ENCODE data around the gene ZHX3. TPM values are rescaled to one million over a fixed set of nuclear protein-coding genes. Genes with fewer than 3 reads are reported as not detected.

The ZHX3 gene
- total and polyA plus RNA-seq, 2 of the 13 experiments (the other 11 are each of a cell fraction or from before 2014, with no cell fraction given): 8.4 to 11.7 TPM

DNA sequence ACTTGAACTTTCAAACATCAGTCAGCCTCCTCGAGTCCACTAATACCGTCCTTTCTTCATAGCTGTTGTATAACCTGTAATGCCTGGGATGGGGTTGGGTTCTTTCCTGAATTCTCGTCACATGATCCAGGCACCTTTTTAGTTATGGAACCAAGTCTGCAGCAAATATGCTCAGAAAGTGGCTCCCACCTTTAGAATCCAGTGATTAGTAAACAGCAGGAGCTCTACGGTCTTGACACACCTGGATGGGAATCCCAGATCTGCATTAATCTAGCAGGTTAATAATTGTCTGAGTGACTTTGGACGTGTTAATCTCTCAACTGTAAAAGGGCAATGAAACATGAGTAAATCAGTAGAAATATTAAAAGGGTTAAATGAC lies 729 bp upstream of the ZHX3 start (continued):
- TF ChIP-seq ZNF564 (CRISPR knock-in tag; IDR thresholded peaks at IDR 0.05) (peak; percentile 42; the same call in 1 of the 2 replicates), ZNF724P (CRISPR knock-in tag; IDR thresholded peaks at IDR 0.05; ENCODE audit: borderline replicate concordance) (no peak), SYNCRIP (IDR thresholded peaks at IDR 0.05; ENCODE audit: insufficient read depth, low read depth, low read length) (no peak), ZNF567 (CRISPR knock-in tag; IDR thresholded peaks at IDR 0.05; ENCODE audit: borderline replicate concordance) (no peak), ZNF496 (CRISPR knock-in tag; IDR thresholded peaks at IDR 0.05; ENCODE audit: insufficient replicate concordance) (no peak), PPARG (CRISPR knock-in tag; conservative IDR thresholded peaks at IDR 0.05) (no peak), FOSL1 (CRISPR knock-in tag; IDR thresholded peaks at IDR 0.05; ENCODE audit: borderline replicate concordance) (no peak), TSC22D2 (CRISPR knock-in tag; IDR thresholded peaks at IDR 0.05; ENCODE audit: borderline replicate concordance) (no peak), BRCA1 (CRISPR knock-in tag; IDR thresholded peaks at IDR 0.05) (0 out of 2 replicates have a peak, but pooled peaks have one; percentile 25), RARG (CRISPR knock-in tag; IDR thresholded peaks at IDR 0.05; ENCODE audit: low read depth) (no peak), ZSCAN20 (CRISPR knock-in tag; IDR thresholded peaks at IDR 0.05; ENCODE audit: borderline replicate concordance) (no peak), MEF2D (CRISPR knock-in tag; IDR thresholded peaks at IDR 0.05) (no peak), U2AF2 (IDR thresholded peaks at IDR 0.05; ENCODE audit: low read depth, low read length) (no peak), FOXJ3 (CRISPR knock-in tag; IDR thresholded peaks at IDR 0.05; ENCODE audit: borderline replicate concordance) (peak; percentile 37; the same call in 1 of the 2 replicates), ZNF878 (CRISPR knock-in tag; IDR thresholded peaks at IDR 0.05) (peak; percentile 52; the same call in 1 of the 2 replicates), ZNF768 (CRISPR knock-in tag; IDR thresholded peaks at IDR 0.05) (no peak), MED13 (CRISPR knock-in tag; IDR thresholded peaks at IDR 0.05) (no peak; the same call in 1 of the 2 replicates), U2AF1 (optimal IDR thresholded peaks at IDR 0.05; ENCODE audit: low read depth, low read length) (no peak), SMAD3 (CRISPR knock-in tag; IDR thresholded peaks at IDR 0.05) (no peak), RNF2 (conservative IDR thresholded peaks at IDR 0.05; ENCODE audit: low read depth) (no peak), MYNN (CRISPR knock-in tag; IDR thresholded peaks at IDR 0.05; ENCODE audit: low read depth) (no peak)
- TF ChIP-seq, protein P1, sequence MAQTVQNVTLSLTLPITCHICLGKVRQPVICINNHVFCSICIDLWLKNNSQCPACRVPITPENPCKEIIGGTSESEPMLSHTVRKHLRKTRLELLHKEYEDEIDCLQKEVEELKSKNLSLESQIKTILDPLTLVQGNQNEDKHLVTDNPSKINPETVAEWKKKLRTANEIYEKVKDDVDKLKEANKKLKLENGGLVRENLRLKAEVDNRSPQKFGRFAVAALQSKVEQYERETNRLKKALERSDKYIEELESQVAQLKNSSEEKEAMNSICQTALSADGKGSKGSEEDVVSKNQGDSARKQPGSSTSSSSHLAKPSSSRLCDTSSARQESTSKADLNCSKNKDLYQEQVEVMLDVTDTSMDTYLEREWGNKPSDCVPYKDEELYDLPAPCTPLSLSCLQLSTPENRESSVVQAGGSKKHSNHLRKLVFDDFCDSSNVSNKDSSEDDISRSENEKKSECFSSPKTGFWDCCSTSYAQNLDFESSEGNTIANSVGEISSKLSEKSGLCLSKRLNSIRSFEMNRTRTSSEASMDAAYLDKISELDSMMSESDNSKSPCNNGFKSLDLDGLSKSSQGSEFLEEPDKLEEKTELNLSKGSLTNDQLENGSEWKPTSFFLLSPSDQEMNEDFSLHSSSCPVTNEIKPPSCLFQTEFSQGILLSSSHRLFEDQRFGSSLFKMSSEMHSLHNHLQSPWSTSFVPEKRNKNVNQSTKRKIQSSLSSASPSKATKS (CRISPR knock-in tag; IDR thresholded peaks at IDR 0.05): peak; percentile 61; the same call in 1 of the 2 replicates
- TF ChIP-seq, protein P2, sequence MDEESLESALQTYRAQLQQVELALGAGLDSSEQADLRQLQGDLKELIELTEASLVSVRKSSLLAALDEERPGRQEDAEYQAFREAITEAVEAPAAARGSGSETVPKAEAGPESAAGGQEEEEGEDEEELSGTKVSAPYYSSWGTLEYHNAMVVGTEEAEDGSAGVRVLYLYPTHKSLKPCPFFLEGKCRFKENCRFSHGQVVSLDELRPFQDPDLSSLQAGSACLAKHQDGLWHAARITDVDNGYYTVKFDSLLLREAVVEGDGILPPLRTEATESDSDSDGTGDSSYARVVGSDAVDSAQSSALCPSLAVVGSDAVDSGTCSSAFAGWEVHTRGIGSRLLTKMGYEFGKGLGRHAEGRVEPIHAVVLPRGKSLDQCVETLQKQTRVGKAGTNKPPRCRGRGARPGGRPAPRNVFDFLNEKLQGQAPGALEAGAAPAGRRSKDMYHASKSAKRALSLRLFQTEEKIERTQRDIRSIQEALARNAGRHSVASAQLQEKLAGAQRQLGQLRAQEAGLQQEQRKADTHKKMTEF (CRISPR knock-in tag; IDR thresholded peaks at IDR 0.05): 0 out of 2 replicates have a peak, but pooled peaks have one; percentile 3
- TF ChIP-seq, protein P3, sequence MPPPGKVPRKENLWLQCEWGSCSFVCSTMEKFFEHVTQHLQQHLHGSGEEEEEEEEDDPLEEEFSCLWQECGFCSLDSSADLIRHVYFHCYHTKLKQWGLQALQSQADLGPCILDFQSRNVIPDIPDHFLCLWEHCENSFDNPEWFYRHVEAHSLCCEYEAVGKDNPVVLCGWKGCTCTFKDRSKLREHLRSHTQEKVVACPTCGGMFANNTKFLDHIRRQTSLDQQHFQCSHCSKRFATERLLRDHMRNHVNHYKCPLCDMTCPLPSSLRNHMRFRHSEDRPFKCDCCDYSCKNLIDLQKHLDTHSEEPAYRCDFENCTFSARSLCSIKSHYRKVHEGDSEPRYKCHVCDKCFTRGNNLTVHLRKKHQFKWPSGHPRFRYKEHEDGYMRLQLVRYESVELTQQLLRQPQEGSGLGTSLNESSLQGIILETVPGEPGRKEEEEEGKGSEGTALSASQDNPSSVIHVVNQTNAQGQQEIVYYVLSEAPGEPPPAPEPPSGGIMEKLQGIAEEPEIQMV (CRISPR knock-in tag; IDR thresholded peaks at IDR 0.05; ENCODE audit: low read depth): no peak
- TF ChIP-seq, protein P4, sequence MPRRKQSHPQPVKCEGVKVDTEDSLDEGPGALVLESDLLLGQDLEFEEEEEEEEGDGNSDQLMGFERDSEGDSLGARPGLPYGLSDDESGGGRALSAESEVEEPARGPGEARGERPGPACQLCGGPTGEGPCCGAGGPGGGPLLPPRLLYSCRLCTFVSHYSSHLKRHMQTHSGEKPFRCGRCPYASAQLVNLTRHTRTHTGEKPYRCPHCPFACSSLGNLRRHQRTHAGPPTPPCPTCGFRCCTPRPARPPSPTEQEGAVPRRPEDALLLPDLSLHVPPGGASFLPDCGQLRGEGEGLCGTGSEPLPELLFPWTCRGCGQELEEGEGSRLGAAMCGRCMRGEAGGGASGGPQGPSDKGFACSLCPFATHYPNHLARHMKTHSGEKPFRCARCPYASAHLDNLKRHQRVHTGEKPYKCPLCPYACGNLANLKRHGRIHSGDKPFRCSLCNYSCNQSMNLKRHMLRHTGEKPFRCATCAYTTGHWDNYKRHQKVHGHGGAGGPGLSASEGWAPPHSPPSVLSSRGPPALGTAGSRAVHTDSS (CRISPR knock-in tag; conservative IDR thresholded peaks at IDR 0.05): no peak
